Naive thymus-derived CD4-positive, alpha-beta T cell (primary cell): ENCODE data around the gene GOLGA1. TPM values are rescaled to one million over a fixed set of nuclear protein-coding genes. Genes with fewer than 3 reads are reported as not detected.

Source experiments
- ATAC-seq: fragments of 150-1000 bp; cut with Tn5 transposase; 2 replicates; pipeline ENCODE4 v1.10.0; 2021; ENCODE audit warnings: mild to moderate bottlenecking, moderate library complexity
- CTCF ChIA-PET: fragments of 350-600 bp; sonication (Branson Sonifier 250); formaldehyde crosslinking; loops from one replicate; lab custom pipeline; 2021; ENCODE audit warnings: antibody characterized with exemption; lab: Charles Lee
- POLR2A ChIA-PET: fragments of 350-600 bp; sonication (Branson Sonifier 250); formaldehyde crosslinking; loops from one replicate; lab custom pipeline; 2021; ENCODE audit warnings: antibody characterized with exemption, inconsistent platforms; lab: Charles Lee
- DNase-seq, 9 donors: peaks; one replicate each; pipeline versions ENCODE4 v3.0.0 to v3.0.0-alpha.2; 2020 to 2022; ENCODE audit warnings: mixed read lengths in 1 of 9
- H3K27ac ChIP-seq: one replicate; pipeline ENCODE4 v1.7.0; 2013; ENCODE audit warnings: mild to moderate bottlenecking, low read depth, low read length, moderate library complexity
- H3K27me3 ChIP-seq, 2 donors: one replicate each; pipeline ENCODE4 v1.7.0; 2013; ENCODE audit warnings: low read length in 2 of 2, mild to moderate bottlenecking in 2 of 2, moderate library complexity in 2 of 2; ENCODE audit not compliant: control insufficient read depth in 2 of 2, insufficient read depth in 2 of 2
- H3K36me3 ChIP-seq, 3 experiments: 1 replicate in 2 of 3; 2 replicates in 1 of 3; pipeline ENCODE4 v1.7.0; 2013; ENCODE audit warnings: low read length in 3 of 3, mild to moderate bottlenecking in 3 of 3, moderate library complexity in 1 of 3; ENCODE audit not compliant: insufficient read depth in 3 of 3, control insufficient read depth in 2 of 3
- H3K4me1 ChIP-seq, 2 donors: one replicate each; pipeline ENCODE4 v1.7.0; 2013; ENCODE audit warnings: low read length in 2 of 2, mild to moderate bottlenecking in 2 of 2, moderate library complexity in 1 of 2; ENCODE audit not compliant: control insufficient read depth in 2 of 2, insufficient read depth in 2 of 2
- H3K4me3 ChIP-seq: 2 replicates; pipeline ENCODE4 v1.7.0; 2013; ENCODE audit warnings: mild to moderate bottlenecking, low read length
- H3K9me3 ChIP-seq, 3 experiments: 1 replicate in 2 of 3; 2 replicates in 1 of 3; pipeline ENCODE4 v1.7.0; 2013; ENCODE audit warnings: low read length in 3 of 3; ENCODE audit not compliant: control insufficient read depth in 2 of 3
- H3K27ac Mint-ChIP-seq, 9 donors: one replicate each; pipeline ENCODE4 v1.8.0; 2020 to 2022; ENCODE audit warnings: mixed read lengths in 9 of 9, mild to moderate bottlenecking in 8 of 9, moderate library complexity in 5 of 9, inconsistent platforms in 2 of 9
- H3K27me3 Mint-ChIP-seq, 5 donors: one replicate each; pipeline ENCODE4 v1.8.0; 2021 to 2022; ENCODE audit warnings: mixed read lengths in 5 of 5, mild to moderate bottlenecking in 1 of 5
- H3K36me3 Mint-ChIP-seq, 5 donors: one replicate each; pipeline ENCODE4 v1.8.0; 2020 to 2022; ENCODE audit warnings: mixed read lengths in 5 of 5, mild to moderate bottlenecking in 3 of 5, inconsistent platforms in 1 of 5
- H3K4me1 Mint-ChIP-seq, 7 donors: one replicate each; pipeline ENCODE4 v1.8.0; 2020 to 2022; ENCODE audit warnings: mixed read lengths in 7 of 7, mild to moderate bottlenecking in 3 of 7, inconsistent platforms in 1 of 7
- H3K4me3 Mint-ChIP-seq, 10 donors: one replicate each; pipeline ENCODE4 v1.8.0; 2020 to 2022; ENCODE audit warnings: mild to moderate bottlenecking in 10 of 10, mixed read lengths in 10 of 10, moderate library complexity in 6 of 10, inconsistent platforms in 2 of 10
- H3K9me3 Mint-ChIP-seq, 11 donors: one replicate each; pipeline ENCODE4 v1.8.0; 2020 to 2022; ENCODE audit warnings: mixed read lengths in 11 of 11, mild to moderate bottlenecking in 4 of 11, inconsistent platforms in 1 of 11, moderate library complexity in 1 of 11
- intact Hi-C, 2 donors: fragments of 100-400 bp; cut with micrococcal nuclease; formaldehyde crosslinking; loops; one replicate each; pipeline ENCODE4 v1.15.1; 2023
- polyA plus RNA-seq, 2 donors: library from polyadenylated mRNA; unstranded; fragments of 300-500 nt; fragmentation: Illumina TruSeq; gene quantifications; one replicate each; pipeline ENCODE4 v1.2.3, GENCODE V29; 2021
- total RNA-seq, 6 experiments: library from RNA in 5 of 6; stranded (reverse) in 5 of 6; gene quantifications; 1 replicate in 5 of 6; 2 replicates in 1 of 6; pipeline ENCODE4 v1.2.3 and lab custom pipeline; 2021 to 2026

GOLGA1 gene
- total and polyA plus RNA-seq, 7 experiments from 2014 or later = 4.0 to 37.8 (median 21.2) TPM

GRCh38 chr9:124857533-124858162 is 83.2 kb downstream of the GOLGA1 start:
- peaks cover 0 to 52% (median 6%) of the 10 kb centered on the region in 3 experiments for H3K36me3 ChIP-seq
- H3K4me1 ChIP-seq = peaks cover 11 to 19% of the 10 kb centered on the region in 2 donors
- CTCF ChIA-PET = no interaction called here
- Mint-ChIP-seq H3K27me3 (no peaks in the 10 kb centered on the region), H3K9me3 (no peaks in the 10 kb centered on the region), H3K36me3 (peaks cover 4 to 26% (median 13%) of the 10 kb centered on the region in 5 donors), H3K27ac (peak overlapping the region in 2 of 9 donors; percentile 14 to 38), H3K4me1 (peaks cover 11 to 39% (median 31%) of the 10 kb centered on the region in 7 donors), H3K4me3 (no peak overlapping the region)
- H3K4me3 ChIP-seq = no peak overlapping the region
- POLR2A ChIA-PET = interaction anchor here (1.3 to 1.4 kb wide), 2 partner anchors 23 to 91 kb away, joined by 4 read pairs; no protein-coding TSS in a partner anchor
- H3K9me3 ChIP-seq = no peaks in the 10 kb centered on the region
- intact Hi-C loops = loop anchor here in 1 of 2 donors (10.0 kb wide), 1 partner anchor 243 kb away; no protein-coding TSS in a partner anchor
- H3K27ac ChIP-seq = no peak overlapping the region
- ATAC-seq = no peak
- H3K27me3 ChIP-seq = no peaks in the 10 kb centered on the region
- no peak for DNase-seq

DNA sequence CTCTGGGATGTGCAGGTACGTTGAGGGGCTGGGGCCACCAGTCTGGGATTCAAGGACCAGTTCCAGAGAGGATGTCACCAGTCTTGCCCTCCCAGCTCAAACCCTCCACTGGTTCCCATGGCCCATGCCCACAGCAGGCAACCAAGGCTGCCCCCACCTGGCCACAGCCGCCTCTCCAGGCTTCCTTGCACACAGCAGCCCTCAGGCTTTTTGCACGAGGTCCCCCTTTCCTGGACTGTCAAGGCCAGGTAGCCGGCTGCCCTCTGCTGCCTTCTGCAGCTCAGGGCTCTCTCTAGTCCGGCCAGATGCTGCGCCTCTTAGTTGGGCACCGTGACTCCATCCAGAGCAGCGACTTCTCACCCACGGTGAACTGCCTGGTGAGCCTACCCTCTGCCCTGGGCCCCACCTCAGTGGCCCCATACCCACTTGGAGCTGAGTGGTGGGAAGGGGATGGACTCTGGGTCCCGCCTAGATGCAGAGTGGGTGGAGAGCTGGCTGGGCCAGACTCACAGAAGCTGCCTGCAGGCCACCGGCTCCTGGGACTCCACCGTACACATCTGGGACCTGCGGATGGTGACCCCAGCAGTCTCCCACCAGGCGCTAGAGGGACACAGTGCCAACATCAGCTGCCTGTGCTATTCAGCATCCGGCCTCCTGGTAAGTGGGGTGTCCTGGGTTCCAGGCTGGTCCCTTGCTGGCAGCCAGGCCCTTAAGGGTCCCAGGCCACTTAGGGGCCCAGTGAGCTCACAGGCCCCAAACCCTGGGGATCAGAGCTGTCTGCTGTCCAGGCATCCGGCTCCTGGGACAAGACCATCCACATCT is 84.7 kb downstream of the GOLGA1 start:
- H3K36me3 ChIP-seq = peaks cover 0 to 48% (median 6%) of the 10 kb centered on the region in 3 experiments
- Mint-ChIP-seq H3K9me3 (no peaks in the 10 kb centered on the region), H3K4me3 (no peak overlapping the region), H3K27ac (no peak overlapping the region), H3K27me3 (peaks cover 2 to 5% (median 3%) of the 10 kb centered on the region in 5 donors), H3K36me3 (peaks cover 4 to 23% (median 11%) of the 10 kb centered on the region in 5 donors), H3K4me1 (peaks cover 12 to 35% (median 25%) of the 10 kb centered on the region in 7 donors)
- H3K9me3 ChIP-seq = no peaks in the 10 kb centered on the region
- DNase-seq = no peak
- H3K27ac ChIP-seq = no peak overlapping the region
- H3K4me1 ChIP-seq = peaks cover 15 to 23% of the 10 kb centered on the region in 2 donors
- no peaks in the 10 kb centered on the region for H3K27me3 ChIP-seq
- ChIA-PET POLR2A (interaction anchor here (1.3 to 1.4 kb wide), 2 partner anchors 24 to 89 kb away, joined by 4 read pairs; no protein-coding TSS in a partner anchor), CTCF (interaction anchor here (0.6 to 5.4 kb wide), 6 partner anchors 13 to 1826 kb away, joined by 3 to 66 read pairs (median 3); partner anchors contain the start of genes NR6A1 and OLFML2A)
- no peak overlapping the region for H3K4me3 ChIP-seq
- intact Hi-C loops = loop anchor here in 1 of 2 donors (10.0 kb wide), 1 partner anchor 241 kb away; no protein-coding TSS in a partner anchor
- no peak for ATAC-seq

DNA sequence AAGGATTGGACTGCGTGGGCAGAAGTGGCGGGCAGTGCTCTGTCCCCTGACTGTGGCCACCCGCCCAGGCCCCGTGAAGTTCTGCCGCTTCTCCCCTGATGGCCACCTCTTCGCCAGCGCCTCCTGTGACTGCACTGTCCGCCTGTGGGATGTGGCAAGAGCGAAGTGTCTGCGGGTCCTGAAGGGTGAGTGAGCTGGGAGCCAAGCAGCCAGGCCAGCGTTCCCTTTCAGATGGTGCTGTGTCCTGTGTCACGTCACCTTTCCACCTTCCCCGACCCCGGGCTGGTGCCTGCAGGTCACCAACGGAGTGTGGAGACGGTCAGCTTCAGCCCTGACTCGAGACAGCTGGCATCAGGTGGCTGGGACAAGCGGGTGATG is 85.3 kb downstream of the GOLGA1 start:
- H3K36me3 Mint-ChIP-seq = peaks cover 3 to 20% (median 9%) of the 10 kb centered on the region in 5 donors
- Histone ChIP-seq H3K27ac (no peak overlapping the region), H3K4me1 (peaks cover 9 to 17% of the 10 kb centered on the region in 2 donors), H3K36me3 (peaks cover 0 to 43% (median 6%) of the 10 kb centered on the region in 3 experiments), H3K4me3 (no peak overlapping the region), H3K27me3 (no peaks in the 10 kb centered on the region), H3K9me3 (no peaks in the 10 kb centered on the region)
- no peaks in the 10 kb centered on the region for H3K9me3 Mint-ChIP-seq
- H3K27me3 Mint-ChIP-seq = peaks cover 5 to 11% (median 6%) of the 10 kb centered on the region in 5 donors
- H3K4me3 Mint-ChIP-seq = no peak overlapping the region
- ChIA-PET CTCF (interaction anchor here (1.2 to 5.4 kb wide), 4 partner anchors 14 to 81 kb away, joined by 3 to 66 read pairs (median 3); partner anchors contain the start of genes NR6A1 and OLFML2A), POLR2A (no interaction called here)
- intact Hi-C loops = loop anchor here in 1 of 2 donors (10.0 kb wide), 1 partner anchor 241 kb away; no protein-coding TSS in a partner anchor
- H3K4me1 Mint-ChIP-seq = peaks cover 11 to 30% (median 19%) of the 10 kb centered on the region in 7 donors
- ATAC-seq = no peak
- DNase-seq = no peak
- H3K27ac Mint-ChIP-seq = peak overlapping the region in 1 of 9 donors; percentile 43

DNA sequence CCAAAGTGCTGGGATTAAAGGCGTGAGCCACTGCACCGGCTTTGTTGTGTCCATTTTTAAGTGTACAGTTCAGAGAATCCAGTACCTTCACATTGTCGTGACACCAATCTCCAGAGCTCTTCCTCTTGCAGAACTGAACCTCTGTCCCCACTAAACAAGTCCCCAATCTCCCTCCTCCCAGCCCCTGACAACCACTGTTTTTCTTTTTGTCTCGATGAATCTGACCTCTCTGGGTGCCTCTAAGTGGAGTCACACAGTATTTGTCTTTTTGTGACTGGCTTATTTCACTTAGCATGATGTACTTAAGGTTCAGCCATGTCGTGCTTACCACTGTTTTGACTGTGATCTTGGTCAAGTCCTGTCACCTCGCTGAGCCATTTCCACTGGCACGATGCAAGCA is 86.1 kb downstream of the GOLGA1 start:
- H3K27ac Mint-ChIP-seq = peak overlapping the region in 5 of 9 donors; percentile 14 to 64 (median 43)
- Histone ChIP-seq H3K4me3 (no peak overlapping the region), H3K27ac (no peak overlapping the region), H3K36me3 (peaks cover 0 to 35% (median 6%) of the 10 kb centered on the region in 3 experiments), H3K27me3 (no peaks in the 10 kb centered on the region), H3K4me1 (peaks cover 8 to 10% of the 10 kb centered on the region in 2 donors), H3K9me3 (no peaks in the 10 kb centered on the region)
- ChIA-PET POLR2A (interaction anchor here (1.1 kb wide), 1 partner anchor 37 kb away, joined by 3 read pairs; no protein-coding TSS in a partner anchor), CTCF (interaction anchor here (1.5 to 5.4 kb wide), 2 partner anchors 39 to 81 kb away, joined by 3 to 66 read pairs; partner anchors contain the start of genes NR6A1 and OLFML2A)
- DNase-seq = no peak
- peaks cover 0 to 13% (median 4%) of the 10 kb centered on the region in 5 donors for H3K36me3 Mint-ChIP-seq
- intact Hi-C loops = loop anchor here (5.0 to 10.0 kb wide), 5 partner anchors 240 to 1588 kb away; partner anchors contain the start of genes PSMB7 (in 1 of the 2), SCAI (in 1 of the 2) and STRBP (in 1 of the 2)
- H3K9me3 Mint-ChIP-seq = no peaks in the 10 kb centered on the region
- ATAC-seq = no peak
- peaks cover 5 to 11% (median 8%) of the 10 kb centered on the region in 5 donors for H3K27me3 Mint-ChIP-seq
- peaks cover 5 to 23% (median 11%) of the 10 kb centered on the region in 7 donors for H3K4me1 Mint-ChIP-seq
- peak overlapping the region in 3 of 10 donors; percentile 20 to 43 (median 40) for H3K4me3 Mint-ChIP-seq

DNA sequence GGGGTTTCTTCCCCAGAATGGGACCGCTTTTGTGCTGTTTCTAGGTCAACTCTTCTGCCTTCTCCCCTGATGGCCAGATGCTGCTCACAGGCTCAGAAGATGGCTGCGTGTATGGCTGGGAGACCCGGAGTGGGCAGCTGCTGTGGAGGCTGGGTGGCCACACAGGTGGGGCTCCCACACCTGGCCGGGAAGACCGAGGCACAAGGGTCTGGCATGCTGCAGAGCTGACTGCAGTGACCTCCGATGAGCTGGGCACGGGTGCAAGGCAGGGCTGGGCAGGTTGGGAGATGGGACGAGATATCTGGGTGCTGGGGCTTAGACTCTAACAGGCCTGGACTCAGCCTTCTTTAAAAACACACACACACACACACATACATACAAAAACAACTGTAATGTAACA is 86.7 kb downstream of the GOLGA1 start:
- CTCF ChIA-PET = interaction anchor here (0.9 to 5.4 kb wide), 6 partner anchors 38 to 143 kb away, joined by 3 to 66 read pairs (median 3); partner anchors contain the start of genes NR6A1 and OLFML2A
- Mint-ChIP-seq H3K4me3 (peak overlapping the region in 4 of 10 donors; percentile 1 to 75 (median 68)), H3K4me1 (peaks cover 4 to 18% (median 6%) of the 10 kb centered on the region in 7 donors), H3K27ac (peak overlapping the region in 2 of 9 donors; percentile 9 to 23), H3K9me3 (no peaks in the 10 kb centered on the region), H3K27me3 (peaks cover 5 to 11% (median 9%) of the 10 kb centered on the region in 5 donors), H3K36me3 (peaks cover 0 to 13% (median 0%) of the 10 kb centered on the region in 5 donors)
- ATAC-seq = no peak
- H3K4me3 ChIP-seq = no peak overlapping the region
- H3K4me1 ChIP-seq = peaks cover 8% of the 10 kb centered on the region in 2 donors
- H3K27me3 ChIP-seq = no peaks in the 10 kb centered on the region
- intact Hi-C loops = loop anchor here (5.0 to 10.0 kb wide), 5 partner anchors 239 to 1587 kb away; partner anchors contain the start of genes PSMB7 (in 1 of the 2), SCAI (in 1 of the 2) and STRBP (in 1 of the 2)
- peaks cover 0 to 29% (median 6%) of the 10 kb centered on the region in 3 experiments for H3K36me3 ChIP-seq
- H3K27ac ChIP-seq = no peak overlapping the region
- H3K9me3 ChIP-seq = no peaks in the 10 kb centered on the region
- no peak for DNase-seq
- POLR2A ChIA-PET = interaction anchor here (0.9 to 2.9 kb wide), 4 partner anchors 7 to 388 kb away, joined by 3 to 14 read pairs (median 5); partner anchors contain the start of genes ARPC5L, NR6A1 and RPL35
